GM18498 (cell line): ENCODE measurements around the gene UXS1.
"Not testable (repeated sequence)": the region's sequence is repeated elsewhere in the genome, so short reads cannot be mapped to it uniquely, and the experiment has no call there.

Experiments used
- ATAC-seq: cut with Tn5 transposase; IDR thresholded peaks from one replicate; pipeline ENCODE4 v1.9.1; 2021; ENCODE audit warnings: mild to moderate bottlenecking, moderate library complexity; ENCODE audit not compliant: unreplicated experiment

The UXS1 gene

GRCh38 chr2:106137731-106138521, 56.2 kb downstream of the UXS1 start:
- no peak for ATAC-seq

GRCh38 chr2:106131192-106131591, 62.9 kb downstream of the UXS1 start:
- ATAC-seq = not testable (repeated sequence)

GRCh38 chr2:106130251-106130998, 63.7 kb downstream of the UXS1 start:
- no peak for ATAC-seq

GRCh38 chr2:106129592-106129991, 64.5 kb downstream of the UXS1 start:
- no peak for ATAC-seq

- no peak for ATAC-seq
These were observed 65.0 kb downstream of the UXS1 start for GRCh38 chr2:106129150-106129549.

- no peak for ATAC-seq
These were observed 66.3 kb downstream of the UXS1 start for GRCh38 chr2:106127776-106128268.

- no peak for ATAC-seq
These were observed 66.8 kb downstream of the UXS1 start for GRCh38 chr2:106127282-106127771.

GRCh38 chr2:106126705-106127281, 67.3 kb downstream of the UXS1 start:
- ATAC-seq = no peak

GRCh38 chr2:106126295-106126694, 67.8 kb downstream of the UXS1 start:
- no peak for ATAC-seq

- ATAC-seq = no peak
These were observed 69.1 kb downstream of the UXS1 start for GRCh38 chr2:106124905-106125549.

GRCh38 chr2:106124106-106124756, 69.9 kb downstream of the UXS1 start:
- ATAC-seq = no peak

- no peak for ATAC-seq
These were observed 71.9 kb downstream of the UXS1 start for GRCh38 chr2:106122157-106122556.

- ATAC-seq = no peak
These were observed 73.7 kb downstream of the UXS1 start for GRCh38 chr2:106120432-106120831.

GRCh38 chr2:106119074-106119473, 75.0 kb downstream of the UXS1 start:
- no peak for ATAC-seq

GRCh38 chr2:106117882-106118684, 76.0 kb downstream of the UXS1 start:
- no peak for ATAC-seq

- ATAC-seq = no peak
These were observed 76.8 kb downstream of the UXS1 start for GRCh38 chr2:106117347-106117746.

GRCh38 chr2:106116248-106116647, 77.9 kb downstream of the UXS1 start:
- ATAC-seq = no peak

- ATAC-seq = no peak
These were observed 78.4 kb downstream of the UXS1 start for GRCh38 chr2:106115665-106116064.

GRCh38 chr2:106115250-106115649, 78.9 kb downstream of the UXS1 start:
- no peak for ATAC-seq

GRCh38 chr2:106114166-106114565, 79.9 kb downstream of the UXS1 start:
- no peak for ATAC-seq
